Left ventricle myocardium inferior (tissue), 1 donor: ENCODE data around the gene RASA3. TPM values are rescaled to one million over a fixed set of nuclear protein-coding genes. Genes with fewer than 3 reads are reported as not detected.

ENCODE experiments used
- DNase-seq: peaks from one replicate; pipeline ENCODE4 v3.0.0-alpha.2; 2020
- H3K27ac ChIP-seq: fragments of 200-600 bp; replicated peaks from 2 replicates; pipeline ENCODE4 v1.8.0; 2021
- H3K27me3 ChIP-seq: fragments of 200-600 bp; 2 replicates; pipeline ENCODE4 v1.8.0; 2021; ENCODE audit warnings: low read depth
- H3K36me3 ChIP-seq: fragments of 200-600 bp; 2 replicates; pipeline ENCODE4 v1.8.0; 2021
- H3K4me1 ChIP-seq: fragments of 200-600 bp; 2 replicates; pipeline ENCODE4 v1.8.0; 2021
- H3K4me3 ChIP-seq: fragments of 200-600 bp; 2 replicates; pipeline ENCODE4 v1.8.0; 2021; ENCODE audit warnings: mild to moderate bottlenecking, moderate library complexity
- H3K9me3 ChIP-seq: fragments of 200-600 bp; replicated peaks from 2 replicates; pipeline ENCODE4 v1.8.0; 2021
- CTCF ChIP-seq: fragments of 200-600 bp; IDR thresholded peaks from 2 replicates; pipeline ENCODE4 v1.8.0; 2021; ENCODE audit warnings: antibody characterized with exemption, mild to moderate bottlenecking, borderline replicate concordance
- intact Hi-C: fragments of 100-400 bp; cut with micrococcal nuclease; formaldehyde crosslinking; loops from one replicate; pipeline ENCODE4 v1.11.0; 2022
- total RNA-seq: library from RNA; stranded (reverse); fragmentation: NEBNext Ultra II Directional; extraction: Animal tissue kit (Norgen Biotek cat#: 25700); gene quantifications from one replicate; pipeline ENCODE4 v1.2.1, GENCODE V29; 2021
- donor health status: DM: no; HTN: yes; CAD: no; lungs with severe emphysema.

RASA3 gene
- total RNA-seq, 1 donor from 2014 or later: 9.5 TPM

GRCh38 chr13:114049626-114050101 lies 82.8 kb downstream of the RASA3 start:
- Histone ChIP-seq H3K4me3 (no peak overlapping the region), H3K36me3 (peaks cover 14% of the 10 kb centered on the region), H3K27me3 (no peaks in the 10 kb centered on the region), H3K27ac (no peak overlapping the region), H3K9me3 (no peaks in the 10 kb centered on the region), H3K4me1 (peaks cover 8% of the 10 kb centered on the region)
- no peak for TF ChIP-seq CTCF
- no peak for DNase-seq
- intact Hi-C loops: no loop called here

- Histone ChIP-seq H3K4me3 (no peak overlapping the region), H3K27me3 (no peaks in the 10 kb centered on the region), H3K4me1 (peaks cover 8% of the 10 kb centered on the region), H3K9me3 (no peaks in the 10 kb centered on the region), H3K27ac (no peak overlapping the region), H3K36me3 (peaks cover 14% of the 10 kb centered on the region)
- intact Hi-C loops: no loop called here
- no peak for DNase-seq
- no peak for TF ChIP-seq CTCF
These were observed 83.4 kb downstream of the RASA3 start for GRCh38 chr13:114049026-114049425.

GRCh38 chr13:114048443-114048842 lies 84.0 kb downstream of the RASA3 start:
- DNase-seq: no peak
- TF ChIP-seq CTCF: no peak
- Histone ChIP-seq H3K4me3 (no peak overlapping the region), H3K9me3 (no peaks in the 10 kb centered on the region), H3K27ac (no peak overlapping the region), H3K36me3 (peaks cover 14% of the 10 kb centered on the region), H3K4me1 (peaks cover 8% of the 10 kb centered on the region), H3K27me3 (no peaks in the 10 kb centered on the region)
- intact Hi-C loops: no loop called here

GRCh38 chr13:114047358-114047881 lies 85.0 kb downstream of the RASA3 start:
- Histone ChIP-seq H3K4me3 (no peak overlapping the region), H3K27me3 (no peaks in the 10 kb centered on the region), H3K9me3 (no peaks in the 10 kb centered on the region), H3K36me3 (peaks cover 14% of the 10 kb centered on the region), H3K4me1 (peaks cover 18% of the 10 kb centered on the region), H3K27ac (no peak overlapping the region)
- no peak for DNase-seq
- TF ChIP-seq CTCF: no peak
- intact Hi-C loops: no loop called here

GRCh38 chr13:114046431-114046975 lies 85.9 kb downstream of the RASA3 start:
- intact Hi-C loops: no loop called here
- no peak overlapping the region for H3K4me3 ChIP-seq
- H3K9me3 ChIP-seq: no peaks in the 10 kb centered on the region
- DNase-seq: no peak
- H3K27ac ChIP-seq: no peak overlapping the region
- H3K27me3 ChIP-seq: no peaks in the 10 kb centered on the region
- H3K36me3 ChIP-seq: peaks cover 11% of the 10 kb centered on the region
- H3K4me1 ChIP-seq: peaks cover 18% of the 10 kb centered on the region
- TF ChIP-seq CTCF: no peak
